Measurements from ENCODE around the gene KCNAB2.

DNA sequence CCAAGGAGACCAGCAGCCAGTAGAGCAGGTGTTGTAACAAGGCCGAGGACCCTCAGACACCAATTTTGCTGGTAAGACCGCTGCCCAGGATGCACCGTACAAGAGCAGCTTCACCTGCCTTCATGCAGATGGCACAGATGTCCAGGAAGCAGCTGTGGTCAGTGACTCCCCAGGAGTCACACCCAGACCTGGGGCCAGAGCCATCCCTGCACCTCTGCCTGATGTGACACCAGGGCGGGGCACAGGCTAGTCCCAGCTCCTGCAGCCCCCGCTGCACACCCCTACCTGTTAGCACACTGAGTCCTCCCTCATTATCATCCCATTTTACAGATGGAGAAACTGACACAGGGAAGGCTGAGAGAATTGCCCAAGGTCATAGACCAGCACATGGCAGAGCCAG lies 16.3 kb upstream of the KCNAB2 start:
- TF ChIP-seq, protein P1, sequence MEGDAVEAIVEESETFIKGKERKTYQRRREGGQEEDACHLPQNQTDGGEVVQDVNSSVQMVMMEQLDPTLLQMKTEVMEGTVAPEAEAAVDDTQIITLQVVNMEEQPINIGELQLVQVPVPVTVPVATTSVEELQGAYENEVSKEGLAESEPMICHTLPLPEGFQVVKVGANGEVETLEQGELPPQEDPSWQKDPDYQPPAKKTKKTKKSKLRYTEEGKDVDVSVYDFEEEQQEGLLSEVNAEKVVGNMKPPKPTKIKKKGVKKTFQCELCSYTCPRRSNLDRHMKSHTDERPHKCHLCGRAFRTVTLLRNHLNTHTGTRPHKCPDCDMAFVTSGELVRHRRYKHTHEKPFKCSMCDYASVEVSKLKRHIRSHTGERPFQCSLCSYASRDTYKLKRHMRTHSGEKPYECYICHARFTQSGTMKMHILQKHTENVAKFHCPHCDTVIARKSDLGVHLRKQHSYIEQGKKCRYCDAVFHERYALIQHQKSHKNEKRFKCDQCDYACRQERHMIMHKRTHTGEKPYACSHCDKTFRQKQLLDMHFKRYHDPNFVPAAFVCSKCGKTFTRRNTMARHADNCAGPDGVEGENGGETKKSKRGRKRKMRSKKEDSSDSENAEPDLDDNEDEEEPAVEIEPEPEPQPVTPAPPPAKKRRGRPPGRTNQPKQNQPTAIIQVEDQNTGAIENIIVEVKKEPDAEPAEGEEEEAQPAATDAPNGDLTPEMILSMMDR (IDR thresholded peaks at IDR 0.05) = no peak
- TF ChIP-seq POLR2A (IDR thresholded peaks at IDR 0.05) = no peak

Measured in Peyer's patch (tissue), 4 donors.